ENCODE measurements around the gene DDX55. TPM values are rescaled to one million over a fixed set of nuclear protein-coding genes. Genes with fewer than 3 reads are reported as not detected.

Gene DDX55
- total and polyA plus RNA-seq, 2 of the 13 experiments (the other 11 are each of a cell fraction or from before 2014, with no cell fraction given) = 22.2 to 37.0 TPM

GRCh38 chr12:123601602-123602489, at the start of gene DDX55 (continued):
- TF ChIP-seq FOSL1 (CRISPR knock-in tag; IDR thresholded peaks at IDR 0.05; ENCODE audit: borderline replicate concordance) = no peak
- peak; percentile 83; the same call in 1 of the 2 replicates for TF ChIP-seq ZNF335 (CRISPR knock-in tag; IDR thresholded peaks at IDR 0.05)
- peak; percentile 94 for TF ChIP-seq IKZF5 (CRISPR knock-in tag; IDR thresholded peaks at IDR 0.05)
- TF ChIP-seq ZNF24 (IDR thresholded peaks at IDR 0.05) = peak; percentile 15; the same call in 1 of the 2 replicates
- no peak for TF ChIP-seq MBNL3 (CRISPR knock-in tag; conservative IDR thresholded peaks at IDR 0.05)
- TF ChIP-seq ZNF431 (CRISPR knock-in tag; IDR thresholded peaks at IDR 0.05; ENCODE audit: borderline replicate concordance, low read depth) = peak; percentile 85; the same call in 1 of the 2 replicates
- peak; percentile 76; the same call in 1 of the 2 replicates for TF ChIP-seq ARID5B (CRISPR knock-in tag; IDR thresholded peaks at IDR 0.05)
- TF ChIP-seq, protein P1, sequence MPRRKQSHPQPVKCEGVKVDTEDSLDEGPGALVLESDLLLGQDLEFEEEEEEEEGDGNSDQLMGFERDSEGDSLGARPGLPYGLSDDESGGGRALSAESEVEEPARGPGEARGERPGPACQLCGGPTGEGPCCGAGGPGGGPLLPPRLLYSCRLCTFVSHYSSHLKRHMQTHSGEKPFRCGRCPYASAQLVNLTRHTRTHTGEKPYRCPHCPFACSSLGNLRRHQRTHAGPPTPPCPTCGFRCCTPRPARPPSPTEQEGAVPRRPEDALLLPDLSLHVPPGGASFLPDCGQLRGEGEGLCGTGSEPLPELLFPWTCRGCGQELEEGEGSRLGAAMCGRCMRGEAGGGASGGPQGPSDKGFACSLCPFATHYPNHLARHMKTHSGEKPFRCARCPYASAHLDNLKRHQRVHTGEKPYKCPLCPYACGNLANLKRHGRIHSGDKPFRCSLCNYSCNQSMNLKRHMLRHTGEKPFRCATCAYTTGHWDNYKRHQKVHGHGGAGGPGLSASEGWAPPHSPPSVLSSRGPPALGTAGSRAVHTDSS (CRISPR knock-in tag; conservative IDR thresholded peaks at IDR 0.05) = no peak
- no peak for TF ChIP-seq ZNF318 (CRISPR knock-in tag; IDR thresholded peaks at IDR 0.05)
- no peak for TF ChIP-seq ZBTB37 (CRISPR knock-in tag; IDR thresholded peaks at IDR 0.05)

Measured in HepG2 (cell line).